Liver (tissue), 3 donors: ENCODE results near the gene MARK2.

Source experiments
- EGR1 ChIP-seq, 2 donors: IDR thresholded peaks; 2 replicates each; pipeline ENCODE4 v1.6.1; 2016 to 2018; ENCODE audit warnings: antibody characterized with exemption in 2 of 2, low read depth in 2 of 2
- FOXA1 ChIP-seq: IDR thresholded peaks from 2 replicates; pipeline ENCODE4 v1.6.1; 2016; ENCODE audit warnings: antibody characterized with exemption
- GABPA ChIP-seq, 2 donors: IDR thresholded peaks in 1 of 2; conservative IDR thresholded peaks in 1 of 2; 2 replicates each; pipeline ENCODE4 v1.6.1; 2016; ENCODE audit warnings: antibody characterized with exemption in 2 of 2, mild to moderate bottlenecking in 1 of 2, moderate library complexity in 1 of 2
- HNF4A ChIP-seq, 2 donors: conservative IDR thresholded peaks; 2 replicates each; pipeline ENCODE4 v1.6.1; 2016; ENCODE audit warnings: antibody characterized with exemption in 2 of 2, mild to moderate bottlenecking in 2 of 2
- JUND ChIP-seq, 2 donors: IDR thresholded peaks; 2 replicates each; pipeline ENCODE4 v1.6.1; 2016; ENCODE audit warnings: antibody characterized with exemption in 2 of 2
- RAD21 ChIP-seq, 2 donors: IDR thresholded peaks; 2 replicates each; pipeline ENCODE4 v1.6.1; 2016; ENCODE audit warnings: antibody characterized with exemption in 2 of 2, mild to moderate bottlenecking in 2 of 2
- RXRA ChIP-seq, 2 donors: IDR thresholded peaks; 2 replicates each; pipeline ENCODE4 v1.6.1; 2017 to 2018; ENCODE audit warnings: antibody characterized with exemption in 2 of 2, mild to moderate bottlenecking in 1 of 2
- SP1 ChIP-seq: IDR thresholded peaks from 2 replicates; pipeline ENCODE4 v1.6.1; 2018; ENCODE audit warnings: antibody characterized with exemption, mild to moderate bottlenecking
- TAF1 ChIP-seq: conservative IDR thresholded peaks from 2 replicates; pipeline ENCODE4 v1.6.1; 2016; ENCODE audit warnings: antibody characterized with exemption, mild to moderate bottlenecking
- YY1 ChIP-seq: IDR thresholded peaks from 2 replicates; pipeline ENCODE4 v1.6.1; 2016; ENCODE audit warnings: antibody characterized with exemption, mild to moderate bottlenecking
- TF ChIP-seq, protein P1 (sequence below): IDR thresholded peaks from 2 replicates; pipeline ENCODE4 v1.6.1; 2016; ENCODE audit warnings: antibody characterized with exemption
- TF ChIP-seq, protein P2 (sequence below): IDR thresholded peaks from 2 replicates; pipeline ENCODE4 v1.6.1; 2016; ENCODE audit warnings: antibody characterized with exemption
- TF ChIP-seq, protein P3 (sequence below): fragments of 150-350 bp; IDR thresholded peaks from 2 replicates; pipeline ENCODE4 v1.5.1; 2017; ENCODE audit warnings: improper control_type of control experiment, low read depth, low read length; ENCODE audit not compliant: missing input control
- TF ChIP-seq, protein P4 (sequence below): IDR thresholded peaks from 2 replicates; pipeline ENCODE4 v1.6.1; 2016; ENCODE audit warnings: antibody characterized with exemption, mild to moderate bottlenecking
- donor health status: healthy.
- donor health status: healthy.

DNA sequence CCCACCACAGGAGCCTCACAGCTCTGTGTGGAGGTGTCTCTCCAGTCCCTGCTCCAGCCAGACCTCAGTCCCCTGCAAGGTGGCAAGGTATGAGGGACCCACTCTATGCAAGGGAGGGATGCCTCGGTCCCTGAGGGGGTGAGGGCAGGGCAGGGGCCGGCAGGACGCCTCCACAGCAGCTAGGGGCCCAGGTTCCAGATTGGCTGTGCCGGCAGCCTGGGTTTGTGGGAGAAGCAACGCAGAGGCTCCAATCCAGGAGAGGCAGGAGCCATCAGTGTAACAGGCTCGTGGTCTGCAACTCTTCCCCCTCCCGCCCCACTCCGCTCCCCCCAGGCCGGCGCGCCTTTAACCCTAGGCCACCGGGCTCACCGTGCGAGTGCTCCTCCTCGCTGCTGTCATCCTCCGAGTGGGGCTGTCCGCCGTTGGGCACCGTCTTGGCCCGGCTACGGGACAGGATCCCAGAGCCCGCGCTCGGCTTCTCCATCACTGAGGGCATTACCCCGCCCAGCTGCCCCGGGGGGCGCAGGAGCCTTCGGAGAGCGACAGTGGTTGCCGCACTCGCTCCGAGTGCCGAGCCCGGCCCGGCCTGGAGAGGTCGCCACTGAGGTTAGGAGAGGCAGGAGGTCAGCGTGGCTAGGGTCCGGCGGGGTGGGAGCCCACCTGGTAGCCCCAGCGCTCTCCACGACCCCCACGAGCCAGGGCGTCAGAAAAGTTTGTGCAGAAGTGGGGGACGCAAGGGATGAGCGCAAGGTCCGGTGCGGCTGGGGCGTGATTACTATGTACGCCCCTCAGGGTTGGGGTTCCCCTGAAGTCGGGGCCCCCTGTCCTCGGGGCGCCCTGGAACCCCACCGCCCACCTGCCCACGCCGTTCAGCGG lies 77.3 kb downstream of the MARK2 start:
- TF ChIP-seq, protein P1, sequence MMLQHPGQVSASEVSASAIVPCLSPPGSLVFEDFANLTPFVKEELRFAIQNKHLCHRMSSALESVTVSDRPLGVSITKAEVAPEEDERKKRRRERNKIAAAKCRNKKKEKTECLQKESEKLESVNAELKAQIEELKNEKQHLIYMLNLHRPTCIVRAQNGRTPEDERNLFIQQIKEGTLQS = no peak
- no peak for TF ChIP-seq GABPA (IDR thresholded peaks at IDR 0.05 in 1 of 2, conservative IDR thresholded peaks at IDR 0.05 in 1 of 2)
- TF ChIP-seq JUND (IDR thresholded peaks at IDR 0.05) = no peak
- no peak for TF ChIP-seq FOXA1
- no peak for TF ChIP-seq HNF4A (conservative IDR thresholded peaks at IDR 0.05)
- TF ChIP-seq, protein P2, sequence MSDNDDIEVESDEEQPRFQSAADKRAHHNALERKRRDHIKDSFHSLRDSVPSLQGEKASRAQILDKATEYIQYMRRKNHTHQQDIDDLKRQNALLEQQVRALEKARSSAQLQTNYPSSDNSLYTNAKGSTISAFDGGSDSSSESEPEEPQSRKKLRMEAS = no peak
- no peak for TF ChIP-seq SP1
- TF ChIP-seq, protein P3, sequence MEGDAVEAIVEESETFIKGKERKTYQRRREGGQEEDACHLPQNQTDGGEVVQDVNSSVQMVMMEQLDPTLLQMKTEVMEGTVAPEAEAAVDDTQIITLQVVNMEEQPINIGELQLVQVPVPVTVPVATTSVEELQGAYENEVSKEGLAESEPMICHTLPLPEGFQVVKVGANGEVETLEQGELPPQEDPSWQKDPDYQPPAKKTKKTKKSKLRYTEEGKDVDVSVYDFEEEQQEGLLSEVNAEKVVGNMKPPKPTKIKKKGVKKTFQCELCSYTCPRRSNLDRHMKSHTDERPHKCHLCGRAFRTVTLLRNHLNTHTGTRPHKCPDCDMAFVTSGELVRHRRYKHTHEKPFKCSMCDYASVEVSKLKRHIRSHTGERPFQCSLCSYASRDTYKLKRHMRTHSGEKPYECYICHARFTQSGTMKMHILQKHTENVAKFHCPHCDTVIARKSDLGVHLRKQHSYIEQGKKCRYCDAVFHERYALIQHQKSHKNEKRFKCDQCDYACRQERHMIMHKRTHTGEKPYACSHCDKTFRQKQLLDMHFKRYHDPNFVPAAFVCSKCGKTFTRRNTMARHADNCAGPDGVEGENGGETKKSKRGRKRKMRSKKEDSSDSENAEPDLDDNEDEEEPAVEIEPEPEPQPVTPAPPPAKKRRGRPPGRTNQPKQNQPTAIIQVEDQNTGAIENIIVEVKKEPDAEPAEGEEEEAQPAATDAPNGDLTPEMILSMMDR = no peak
- TF ChIP-seq RAD21 (IDR thresholded peaks at IDR 0.05) = no peak
- no peak for TF ChIP-seq YY1
- TF ChIP-seq TAF1 = no peak
- TF ChIP-seq RXRA (IDR thresholded peaks at IDR 0.05) = no peak
- TF ChIP-seq, protein P4, sequence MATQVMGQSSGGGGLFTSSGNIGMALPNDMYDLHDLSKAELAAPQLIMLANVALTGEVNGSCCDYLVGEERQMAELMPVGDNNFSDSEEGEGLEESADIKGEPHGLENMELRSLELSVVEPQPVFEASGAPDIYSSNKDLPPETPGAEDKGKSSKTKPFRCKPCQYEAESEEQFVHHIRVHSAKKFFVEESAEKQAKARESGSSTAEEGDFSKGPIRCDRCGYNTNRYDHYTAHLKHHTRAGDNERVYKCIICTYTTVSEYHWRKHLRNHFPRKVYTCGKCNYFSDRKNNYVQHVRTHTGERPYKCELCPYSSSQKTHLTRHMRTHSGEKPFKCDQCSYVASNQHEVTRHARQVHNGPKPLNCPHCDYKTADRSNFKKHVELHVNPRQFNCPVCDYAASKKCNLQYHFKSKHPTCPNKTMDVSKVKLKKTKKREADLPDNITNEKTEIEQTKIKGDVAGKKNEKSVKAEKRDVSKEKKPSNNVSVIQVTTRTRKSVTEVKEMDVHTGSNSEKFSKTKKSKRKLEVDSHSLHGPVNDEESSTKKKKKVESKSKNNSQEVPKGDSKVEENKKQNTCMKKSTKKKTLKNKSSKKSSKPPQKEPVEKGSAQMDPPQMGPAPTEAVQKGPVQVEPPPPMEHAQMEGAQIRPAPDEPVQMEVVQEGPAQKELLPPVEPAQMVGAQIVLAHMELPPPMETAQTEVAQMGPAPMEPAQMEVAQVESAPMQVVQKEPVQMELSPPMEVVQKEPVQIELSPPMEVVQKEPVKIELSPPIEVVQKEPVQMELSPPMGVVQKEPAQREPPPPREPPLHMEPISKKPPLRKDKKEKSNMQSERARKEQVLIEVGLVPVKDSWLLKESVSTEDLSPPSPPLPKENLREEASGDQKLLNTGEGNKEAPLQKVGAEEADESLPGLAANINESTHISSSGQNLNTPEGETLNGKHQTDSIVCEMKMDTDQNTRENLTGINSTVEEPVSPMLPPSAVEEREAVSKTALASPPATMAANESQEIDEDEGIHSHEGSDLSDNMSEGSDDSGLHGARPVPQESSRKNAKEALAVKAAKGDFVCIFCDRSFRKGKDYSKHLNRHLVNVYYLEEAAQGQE = no peak
- TF ChIP-seq EGR1 (IDR thresholded peaks at IDR 0.05; ENCODE audit: low read depth in 2 of 2) = no peak
